ENCODE measurements around the gene ITGAV. TPM values are rescaled to one million over a fixed set of nuclear protein-coding genes. Genes with fewer than 3 reads are reported as not detected.
"Not testable (repeated sequence)": the region's sequence is repeated elsewhere in the genome, so short reads cannot be mapped to it uniquely, and the experiment has no call there.

The ITGAV gene
- total RNA-seq, 4 donors from 2014 or later: 69.8 to 84.7 (median 78.8) TPM

DNA sequence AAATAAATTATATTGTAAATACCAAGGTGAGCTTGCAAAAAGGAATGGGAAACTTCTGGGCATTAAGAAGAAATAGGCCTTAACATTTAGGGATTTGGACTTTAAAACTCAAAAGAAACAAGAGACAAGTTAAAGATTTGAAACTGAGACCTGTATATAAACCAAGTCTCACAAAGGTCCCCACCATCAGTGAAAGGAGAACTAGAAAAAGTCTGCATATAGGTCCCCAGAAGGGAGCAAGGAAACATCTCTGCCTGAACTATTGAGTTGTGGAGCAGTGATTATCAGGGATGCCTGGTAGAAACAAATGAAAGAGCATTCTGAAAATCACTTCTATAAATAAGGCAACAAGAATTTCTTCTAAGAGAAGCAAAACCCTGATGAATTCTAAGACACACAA, 30.5 kb upstream of the ITGAV start:
- TF ChIP-seq, protein P1, sequence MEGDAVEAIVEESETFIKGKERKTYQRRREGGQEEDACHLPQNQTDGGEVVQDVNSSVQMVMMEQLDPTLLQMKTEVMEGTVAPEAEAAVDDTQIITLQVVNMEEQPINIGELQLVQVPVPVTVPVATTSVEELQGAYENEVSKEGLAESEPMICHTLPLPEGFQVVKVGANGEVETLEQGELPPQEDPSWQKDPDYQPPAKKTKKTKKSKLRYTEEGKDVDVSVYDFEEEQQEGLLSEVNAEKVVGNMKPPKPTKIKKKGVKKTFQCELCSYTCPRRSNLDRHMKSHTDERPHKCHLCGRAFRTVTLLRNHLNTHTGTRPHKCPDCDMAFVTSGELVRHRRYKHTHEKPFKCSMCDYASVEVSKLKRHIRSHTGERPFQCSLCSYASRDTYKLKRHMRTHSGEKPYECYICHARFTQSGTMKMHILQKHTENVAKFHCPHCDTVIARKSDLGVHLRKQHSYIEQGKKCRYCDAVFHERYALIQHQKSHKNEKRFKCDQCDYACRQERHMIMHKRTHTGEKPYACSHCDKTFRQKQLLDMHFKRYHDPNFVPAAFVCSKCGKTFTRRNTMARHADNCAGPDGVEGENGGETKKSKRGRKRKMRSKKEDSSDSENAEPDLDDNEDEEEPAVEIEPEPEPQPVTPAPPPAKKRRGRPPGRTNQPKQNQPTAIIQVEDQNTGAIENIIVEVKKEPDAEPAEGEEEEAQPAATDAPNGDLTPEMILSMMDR (IDR thresholded peaks at IDR 0.05): no peak
- no peak for TF ChIP-seq POLR2A (IDR thresholded peaks at IDR 0.05)
- intact Hi-C loops (cut with DNase I; ENCODE audit: low total_unique reads): no loop called here
- no peak overlapping the region for H3K4me3 ChIP-seq (ENCODE audit: low read depth, poor library complexity, severe bottlenecking)
- no peak for DNase-seq (ENCODE audit: low spot score in 2 of 2)

DNA sequence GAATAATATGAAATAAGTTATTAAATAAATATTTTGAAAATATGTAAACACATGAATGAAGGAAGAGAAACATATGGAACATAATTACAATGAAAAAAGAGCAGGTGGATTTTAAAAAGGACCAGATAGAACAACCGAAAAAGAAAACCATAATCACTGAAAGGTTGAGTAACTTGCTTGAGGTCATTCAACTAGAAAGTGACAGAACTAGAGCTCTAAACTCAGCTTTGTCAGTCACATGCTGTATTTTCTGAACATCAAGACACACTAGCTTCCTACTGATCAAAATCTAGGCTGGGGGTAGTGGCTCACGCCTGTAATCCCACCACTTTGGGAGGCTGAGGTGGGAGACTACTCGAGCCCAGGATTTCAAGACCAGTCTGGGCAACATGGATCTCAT, 30.0 kb upstream of the ITGAV start:
- no peak overlapping the region for H3K4me3 ChIP-seq (ENCODE audit: low read depth, poor library complexity, severe bottlenecking)
- TF ChIP-seq, protein P1 (IDR thresholded peaks at IDR 0.05): no peak
- TF ChIP-seq POLR2A (IDR thresholded peaks at IDR 0.05): no peak
- 72 to 91% methylated on average over 3 of the region's 3 CpGs for WGBS, 2 donors
- DNase-seq (ENCODE audit: low spot score in 2 of 2): no peak
- intact Hi-C loops (cut with DNase I; ENCODE audit: low total_unique reads): no loop called here

DNA sequence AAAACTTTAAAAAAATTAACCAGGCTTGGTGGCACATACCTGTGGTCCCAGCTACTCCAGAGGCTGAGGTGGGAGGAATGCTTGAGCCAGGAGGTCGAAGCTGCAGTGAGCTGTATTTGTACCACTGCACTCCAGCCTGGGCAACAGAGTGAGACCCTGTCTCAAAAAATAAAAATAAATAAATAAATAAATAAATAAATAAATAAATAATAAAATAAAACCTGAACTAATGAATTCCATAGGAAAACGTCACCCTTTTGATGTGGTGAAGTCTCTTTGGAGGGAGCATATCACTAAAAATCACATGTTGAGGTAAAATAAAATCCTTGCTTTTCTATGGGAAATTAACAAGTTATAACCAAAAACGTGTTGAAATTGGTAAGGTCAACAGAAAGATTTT, 29.6 kb upstream of the ITGAV start:
- intact Hi-C loops (cut with DNase I; ENCODE audit: low total_unique reads): no loop called here
- WGBS, 2 donors: 57 to 59% methylated on average over 3 of the region's 3 CpGs
- no peak for DNase-seq (ENCODE audit: low spot score in 2 of 2)
- no peak overlapping the region for H3K4me3 ChIP-seq (ENCODE audit: low read depth, poor library complexity, severe bottlenecking)
- no peak for TF ChIP-seq POLR2A (IDR thresholded peaks at IDR 0.05)
- TF ChIP-seq, protein P1 (IDR thresholded peaks at IDR 0.05): no peak

DNA sequence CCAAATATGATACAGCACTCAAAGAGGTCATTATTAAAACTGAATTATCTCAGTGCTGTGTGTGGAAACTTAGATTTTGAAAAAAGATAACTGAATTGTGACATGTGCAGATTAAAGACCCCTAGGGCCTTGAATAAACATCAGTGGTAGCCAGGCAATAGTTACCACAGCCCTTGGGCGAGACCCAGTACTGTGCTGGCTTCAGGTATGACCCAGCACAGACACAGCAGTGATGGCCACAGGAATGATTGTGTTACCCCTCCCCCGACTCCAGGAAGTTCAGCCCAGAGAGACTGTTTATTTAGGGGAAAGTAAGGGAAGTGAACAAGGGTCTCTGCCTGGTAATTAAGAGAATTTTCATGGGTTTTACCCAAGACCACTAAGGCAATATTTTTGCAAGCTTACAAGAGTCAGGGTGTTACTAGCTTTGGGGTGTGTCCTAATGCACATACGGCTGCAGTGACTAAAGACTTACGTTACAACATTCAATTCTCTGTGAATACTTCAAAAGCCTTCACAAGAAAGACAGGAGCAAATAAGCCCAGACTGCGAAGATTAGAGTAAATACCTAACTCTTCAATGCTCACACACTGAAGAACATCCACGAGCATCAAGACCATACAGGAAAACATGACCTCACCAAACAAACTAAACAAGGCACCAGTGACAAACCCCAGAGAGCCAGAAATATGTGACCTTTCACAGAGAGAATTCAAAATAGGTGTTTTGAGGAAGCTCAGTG, 28.2 kb upstream of the ITGAV start:
- 91 to 94% methylated on average over 6 of the region's 6 CpGs for WGBS, 2 donors
- intact Hi-C loops (cut with DNase I; ENCODE audit: low total_unique reads): no loop called here

DNA sequence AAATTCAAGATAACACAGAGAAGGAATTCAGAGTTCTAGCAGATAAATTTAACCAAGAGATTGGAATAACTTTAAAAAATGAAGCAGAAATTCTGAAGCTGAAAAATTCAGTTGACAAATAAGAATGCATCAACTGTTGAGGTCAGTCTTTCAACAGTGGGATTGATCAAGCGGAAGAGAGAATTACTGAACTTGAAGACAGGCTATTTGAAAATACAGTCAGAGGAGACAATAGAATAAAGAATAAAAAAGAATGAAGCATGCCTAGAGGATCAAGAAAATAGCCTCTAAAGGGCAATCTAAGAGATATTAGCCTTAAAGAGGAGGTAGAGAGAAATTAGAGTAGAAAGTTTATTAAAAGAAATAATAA, 27.7 kb upstream of the ITGAV start:
- intact Hi-C loops (cut with DNase I; ENCODE audit: low total_unique reads): no loop called here
- TF ChIP-seq POLR2A (IDR thresholded peaks at IDR 0.05): no peak
- TF ChIP-seq, protein P1 (IDR thresholded peaks at IDR 0.05): no peak
- DNase-seq (ENCODE audit: low spot score in 2 of 2): no peak
- no peak overlapping the region for H3K4me3 ChIP-seq (ENCODE audit: low read depth, poor library complexity, severe bottlenecking)
- WGBS, 2 donors: 97% methylated on average over 1 of the region's 1 CpG

More for the DNA sequence above, 28.2 kb upstream of the ITGAV start:
- DNase-seq (ENCODE audit: low spot score in 2 of 2): no peak
- TF ChIP-seq POLR2A (IDR thresholded peaks at IDR 0.05): no peak
- TF ChIP-seq, protein P1 (IDR thresholded peaks at IDR 0.05): no peak
- no peak overlapping the region for H3K4me3 ChIP-seq (ENCODE audit: low read depth, poor library complexity, severe bottlenecking)

DNA sequence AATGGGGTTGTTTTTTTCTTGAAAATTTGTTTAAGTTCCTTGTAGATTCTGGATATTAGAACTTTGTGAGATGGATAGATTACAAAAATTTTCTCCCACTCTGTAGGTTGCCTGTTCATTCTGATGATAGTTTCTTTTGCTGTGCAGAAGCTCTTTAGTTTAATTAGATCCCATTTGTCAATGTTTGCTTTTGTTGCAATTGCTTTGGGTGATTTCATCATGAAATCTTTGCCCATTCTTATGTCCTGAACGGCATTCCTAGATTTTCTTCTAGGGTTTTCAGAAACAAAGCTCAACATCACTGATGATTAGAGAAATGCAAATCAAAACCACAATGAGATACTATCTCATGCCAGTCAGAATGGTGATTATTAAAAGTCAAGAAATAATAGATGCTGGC, 21.3 kb upstream of the ITGAV start:
- WGBS, 2 donors: 71 to 91% methylated on average over 1 of the region's 1 CpG
- H3K4me3 ChIP-seq (ENCODE audit: low read depth, poor library complexity, severe bottlenecking); intact Hi-C loops (cut with DNase I; ENCODE audit: low total_unique reads); DNase-seq (ENCODE audit: low spot score in 2 of 2): not testable (repeated sequence)

DNA sequence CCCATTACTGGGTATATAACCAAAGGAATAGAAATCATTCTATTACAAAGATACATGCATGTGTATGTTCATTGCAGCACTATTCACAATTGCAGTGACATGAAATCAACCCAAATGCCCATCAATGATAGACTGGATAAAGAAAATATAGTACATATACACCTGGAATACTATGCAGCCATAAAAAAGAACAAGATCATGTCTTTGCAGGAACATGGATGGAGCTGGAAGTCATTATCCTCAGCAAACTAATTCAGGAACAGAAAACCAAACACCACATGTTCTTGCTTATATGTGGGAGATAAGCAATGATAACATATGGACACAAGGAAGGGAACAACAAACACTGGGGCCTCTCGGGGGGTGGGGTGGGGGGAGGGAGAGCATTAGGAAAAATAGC, 20.7 kb upstream of the ITGAV start:
- WGBS, 2 donors: 88 to 100% methylated on average over 1 of the region's 1 CpG
- intact Hi-C loops (cut with DNase I; ENCODE audit: low total_unique reads); DNase-seq (ENCODE audit: low spot score in 2 of 2); H3K4me3 ChIP-seq (ENCODE audit: low read depth, poor library complexity, severe bottlenecking): not testable (repeated sequence)

All from lower leg skin (tissue), 4 donors.